ENCODE measurements around the gene SLC2A9. TPM values are rescaled to one million over a fixed set of nuclear protein-coding genes. Genes with fewer than 3 reads are reported as not detected.

Gene SLC2A9
- polyA plus RNA-seq, 2 of the 4 experiments (the other 2 are of a cell fraction): 0.62 to 0.70 TPM

DNA sequence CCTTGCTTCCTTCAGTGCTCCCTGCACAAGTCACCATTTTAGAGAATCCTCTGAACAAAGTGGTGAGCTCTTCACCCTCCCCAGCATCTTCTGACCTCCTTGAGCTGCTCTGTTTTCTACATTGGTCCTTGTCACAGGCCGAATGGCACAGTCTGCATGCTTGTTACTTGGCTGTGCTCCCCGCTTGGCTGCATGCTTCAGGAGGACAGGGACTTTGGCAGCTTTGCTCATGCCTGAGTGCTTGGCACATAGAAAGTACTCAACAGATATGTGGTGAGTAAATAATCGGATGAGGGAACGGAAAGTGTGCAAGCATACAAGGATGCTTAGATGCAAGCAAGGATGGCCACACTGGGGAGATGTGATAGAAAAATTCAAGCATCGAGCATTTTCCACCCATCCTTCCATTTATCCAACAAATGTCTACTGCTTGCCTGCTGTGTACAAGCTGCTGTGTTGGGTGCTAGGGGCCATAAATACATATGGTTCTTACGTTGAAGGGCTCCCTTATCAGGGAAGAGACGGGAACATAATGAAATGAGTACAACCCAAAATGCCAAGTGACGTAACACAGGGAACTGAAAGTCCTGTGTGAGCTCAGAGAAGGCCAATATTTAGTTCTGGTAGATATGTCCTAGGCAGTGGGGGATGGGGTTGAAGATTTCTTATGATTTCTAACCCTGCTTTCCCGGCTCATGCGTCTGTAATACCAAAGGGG, 31.2 kb downstream of the SLC2A9 start (continued):
- TF ChIP-seq, protein P1, sequence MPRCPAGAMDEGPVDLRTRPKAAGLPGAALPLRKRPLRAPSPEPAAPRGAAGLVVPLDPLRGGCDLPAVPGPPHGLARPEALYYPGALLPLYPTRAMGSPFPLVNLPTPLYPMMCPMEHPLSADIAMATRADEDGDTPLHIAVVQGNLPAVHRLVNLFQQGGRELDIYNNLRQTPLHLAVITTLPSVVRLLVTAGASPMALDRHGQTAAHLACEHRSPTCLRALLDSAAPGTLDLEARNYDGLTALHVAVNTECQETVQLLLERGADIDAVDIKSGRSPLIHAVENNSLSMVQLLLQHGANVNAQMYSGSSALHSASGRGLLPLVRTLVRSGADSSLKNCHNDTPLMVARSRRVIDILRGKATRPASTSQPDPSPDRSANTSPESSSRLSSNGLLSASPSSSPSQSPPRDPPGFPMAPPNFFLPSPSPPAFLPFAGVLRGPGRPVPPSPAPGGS (IDR thresholded peaks at IDR 0.05): no peak
- no peak for TF ChIP-seq RCOR1 (IDR thresholded peaks at IDR 0.05; ENCODE audit: low read depth, low read length)
- no peak for TF ChIP-seq E2F6 (IDR thresholded peaks at IDR 0.05; ENCODE audit: borderline replicate concordance, low read depth)
- TF ChIP-seq CHD4 (IDR thresholded peaks at IDR 0.05; ENCODE audit: borderline replicate concordance): no peak

DNA sequence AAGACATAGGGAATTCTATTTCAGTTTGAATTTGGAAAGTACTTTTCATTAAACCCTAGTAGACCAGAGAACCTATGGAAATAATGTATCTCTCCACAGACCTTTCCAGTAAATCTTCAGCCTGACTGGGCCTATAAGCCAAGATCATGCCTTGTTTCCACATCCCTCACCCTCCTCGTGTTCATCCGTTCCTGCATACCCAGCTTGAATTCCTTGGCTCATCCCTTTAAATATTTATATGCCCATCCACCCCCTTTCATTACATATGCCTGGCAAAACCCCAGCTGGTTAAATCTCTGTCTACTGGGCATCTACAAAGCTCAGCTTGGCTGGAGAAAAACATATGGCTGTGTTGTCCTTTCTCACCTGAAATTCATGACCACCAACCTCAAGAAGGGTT, 32.4 kb downstream of the SLC2A9 start:
- no peaks in the 10 kb centered on the region for H3K9me3 ChIP-seq
- FAIRE-seq (no peak), DNase-seq (ENCODE audit: low read depth in 1 of 2, low spot score in 1 of 2) (no peak), ATAC-seq (no peak)
- H3K27ac ChIP-seq: no peak overlapping the region
- no peak overlapping the region for H3K4me2 ChIP-seq
- no peak overlapping the region for H3K4me3 ChIP-seq
- H3K4me1 ChIP-seq: no peaks in the 10 kb centered on the region
- CTCF ChIA-PET: no interaction called here
- 19% methylated on average over 2 of the region's 2 CpGs for WGBS (ENCODE audit: missing lambda C conversion rate)
- TF ChIP-seq HOXB13 (CRISPR knock-in tag; IDR thresholded peaks at IDR 0.05; ENCODE audit: low read depth) (no peak), RCOR1 (IDR thresholded peaks at IDR 0.05; ENCODE audit: low read depth, low read length) (no peak), NPAS2 (CRISPR knock-in tag; IDR thresholded peaks at IDR 0.05; ENCODE audit: borderline replicate concordance) (no peak), FOSB (CRISPR knock-in tag; IDR thresholded peaks at IDR 0.05) (no peak), RNF2 (IDR thresholded peaks at IDR 0.05; ENCODE audit: borderline replicate concordance, low read depth) (no peak), EP300 (IDR thresholded peaks at IDR 0.05) (no peak), JUN (IDR thresholded peaks at IDR 0.05) (no peak)
- POLR2A ChIA-PET: no interaction called here

DNA sequence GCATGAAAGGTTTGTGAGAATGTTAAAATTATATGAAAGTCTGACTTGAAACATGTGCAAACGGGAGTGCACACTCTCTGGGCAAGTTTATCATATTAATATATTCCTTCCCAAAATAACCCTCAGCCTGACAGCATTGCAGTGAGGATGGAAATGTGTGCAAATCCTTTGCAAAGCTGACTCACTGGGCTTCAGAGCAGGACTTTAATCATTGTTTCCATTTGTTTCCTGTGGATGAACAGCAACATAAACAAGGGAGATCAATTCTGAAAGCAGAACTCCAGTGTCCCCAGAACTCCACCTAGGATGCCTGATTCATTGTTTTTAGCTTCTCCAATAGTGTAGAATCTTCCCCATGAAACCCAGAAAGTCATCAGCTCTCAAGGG, 32.9 kb downstream of the SLC2A9 start:
- no peak overlapping the region for H3K4me3 ChIP-seq
- TF ChIP-seq EP300 (IDR thresholded peaks at IDR 0.05) (no peak), PBX3 (IDR thresholded peaks at IDR 0.05) (no peak), HOXA7 (CRISPR knock-in tag; IDR thresholded peaks at IDR 0.05) (no peak), RCOR1 (IDR thresholded peaks at IDR 0.05; ENCODE audit: low read depth, low read length) (no peak), MAZ (IDR thresholded peaks at IDR 0.05; ENCODE audit: borderline replicate concordance, low read depth, low read length) (no peak), E2F6 (IDR thresholded peaks at IDR 0.05; ENCODE audit: borderline replicate concordance, low read depth) (no peak), HES2 (IDR thresholded peaks at IDR 0.05) (no peak), POLR2A (IDR thresholded peaks at IDR 0.05; ENCODE audit: low read length) (no peak), JUNB (IDR thresholded peaks at IDR 0.05) (no peak)
- TF ChIP-seq, protein P2, sequence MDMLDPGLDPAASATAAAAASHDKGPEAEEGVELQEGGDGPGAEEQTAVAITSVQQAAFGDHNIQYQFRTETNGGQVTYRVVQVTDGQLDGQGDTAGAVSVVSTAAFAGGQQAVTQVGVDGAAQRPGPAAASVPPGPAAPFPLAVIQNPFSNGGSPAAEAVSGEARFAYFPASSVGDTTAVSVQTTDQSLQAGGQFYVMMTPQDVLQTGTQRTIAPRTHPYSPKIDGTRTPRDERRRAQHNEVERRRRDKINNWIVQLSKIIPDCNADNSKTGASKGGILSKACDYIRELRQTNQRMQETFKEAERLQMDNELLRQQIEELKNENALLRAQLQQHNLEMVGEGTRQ (IDR thresholded peaks at IDR 0.05): no peak
- TF ChIP-seq, protein P3, sequence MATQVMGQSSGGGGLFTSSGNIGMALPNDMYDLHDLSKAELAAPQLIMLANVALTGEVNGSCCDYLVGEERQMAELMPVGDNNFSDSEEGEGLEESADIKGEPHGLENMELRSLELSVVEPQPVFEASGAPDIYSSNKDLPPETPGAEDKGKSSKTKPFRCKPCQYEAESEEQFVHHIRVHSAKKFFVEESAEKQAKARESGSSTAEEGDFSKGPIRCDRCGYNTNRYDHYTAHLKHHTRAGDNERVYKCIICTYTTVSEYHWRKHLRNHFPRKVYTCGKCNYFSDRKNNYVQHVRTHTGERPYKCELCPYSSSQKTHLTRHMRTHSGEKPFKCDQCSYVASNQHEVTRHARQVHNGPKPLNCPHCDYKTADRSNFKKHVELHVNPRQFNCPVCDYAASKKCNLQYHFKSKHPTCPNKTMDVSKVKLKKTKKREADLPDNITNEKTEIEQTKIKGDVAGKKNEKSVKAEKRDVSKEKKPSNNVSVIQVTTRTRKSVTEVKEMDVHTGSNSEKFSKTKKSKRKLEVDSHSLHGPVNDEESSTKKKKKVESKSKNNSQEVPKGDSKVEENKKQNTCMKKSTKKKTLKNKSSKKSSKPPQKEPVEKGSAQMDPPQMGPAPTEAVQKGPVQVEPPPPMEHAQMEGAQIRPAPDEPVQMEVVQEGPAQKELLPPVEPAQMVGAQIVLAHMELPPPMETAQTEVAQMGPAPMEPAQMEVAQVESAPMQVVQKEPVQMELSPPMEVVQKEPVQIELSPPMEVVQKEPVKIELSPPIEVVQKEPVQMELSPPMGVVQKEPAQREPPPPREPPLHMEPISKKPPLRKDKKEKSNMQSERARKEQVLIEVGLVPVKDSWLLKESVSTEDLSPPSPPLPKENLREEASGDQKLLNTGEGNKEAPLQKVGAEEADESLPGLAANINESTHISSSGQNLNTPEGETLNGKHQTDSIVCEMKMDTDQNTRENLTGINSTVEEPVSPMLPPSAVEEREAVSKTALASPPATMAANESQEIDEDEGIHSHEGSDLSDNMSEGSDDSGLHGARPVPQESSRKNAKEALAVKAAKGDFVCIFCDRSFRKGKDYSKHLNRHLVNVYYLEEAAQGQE (IDR thresholded peaks at IDR 0.05): no peak
- CTCF ChIA-PET: no interaction called here
- no peak overlapping the region for H3K4me2 ChIP-seq
- ATAC-seq (no peak), DNase-seq (ENCODE audit: low read depth in 1 of 2, low spot score in 1 of 2) (no peak), FAIRE-seq (no peak)
- POLR2A ChIA-PET: no interaction called here
- WGBS (ENCODE audit: missing lambda C conversion rate): 0% methylated on average over 1 of the region's 1 CpG
- H3K9me3 ChIP-seq: no peaks in the 10 kb centered on the region
- H3K4me1 ChIP-seq: no peaks in the 10 kb centered on the region
- H3K27ac ChIP-seq: no peak overlapping the region

Measured in A549 (cell line).